GM12864 (cell line): ENCODE measurements around the gene MND1.
"Not testable (repeated sequence)": the region's sequence is repeated elsewhere in the genome, so short reads cannot be mapped to it uniquely, and the experiment has no call there.

Source experiments
- DNase-seq: peaks from one replicate; pipeline ENCODE4 v3.0.0-alpha.2; 2011; ENCODE audit warnings: low read depth
- H3K4me3 ChIP-seq: 2 replicates; pipeline ENCODE4 v1.5.1; 2011; ENCODE audit warnings: mild to moderate bottlenecking, low read depth, low read length, control low read depth
- TF ChIP-seq, protein P1 (sequence below): IDR thresholded peaks from 2 replicates; pipeline ENCODE4 v1.5.1; 2011; ENCODE audit warnings: low read depth, mild to moderate bottlenecking, moderate library complexity, low read length, control low read depth, inconsistent platforms; ENCODE audit errors: missing control alignments

Gene MND1

DNA sequence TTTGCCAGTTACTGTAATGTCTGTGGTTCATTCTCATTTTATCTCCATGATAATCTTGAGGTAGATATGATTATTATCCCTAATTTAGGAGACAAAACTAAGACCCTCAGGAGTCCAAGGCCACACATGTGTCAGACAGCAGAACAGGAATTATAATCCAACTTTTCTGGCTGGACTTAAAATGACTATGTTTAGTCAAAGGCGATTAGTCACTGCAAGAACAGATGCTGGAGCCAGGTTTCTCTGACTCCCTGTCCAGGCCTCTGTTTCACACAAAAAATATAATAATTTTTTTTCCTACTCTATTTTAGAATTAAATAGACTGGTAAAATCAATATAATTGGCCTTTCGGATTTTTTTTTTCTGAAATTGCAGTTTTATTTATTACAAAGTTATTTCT lies 64.9 kb downstream of the MND1 start:
- no peak for DNase-seq
- TF ChIP-seq, protein P1, sequence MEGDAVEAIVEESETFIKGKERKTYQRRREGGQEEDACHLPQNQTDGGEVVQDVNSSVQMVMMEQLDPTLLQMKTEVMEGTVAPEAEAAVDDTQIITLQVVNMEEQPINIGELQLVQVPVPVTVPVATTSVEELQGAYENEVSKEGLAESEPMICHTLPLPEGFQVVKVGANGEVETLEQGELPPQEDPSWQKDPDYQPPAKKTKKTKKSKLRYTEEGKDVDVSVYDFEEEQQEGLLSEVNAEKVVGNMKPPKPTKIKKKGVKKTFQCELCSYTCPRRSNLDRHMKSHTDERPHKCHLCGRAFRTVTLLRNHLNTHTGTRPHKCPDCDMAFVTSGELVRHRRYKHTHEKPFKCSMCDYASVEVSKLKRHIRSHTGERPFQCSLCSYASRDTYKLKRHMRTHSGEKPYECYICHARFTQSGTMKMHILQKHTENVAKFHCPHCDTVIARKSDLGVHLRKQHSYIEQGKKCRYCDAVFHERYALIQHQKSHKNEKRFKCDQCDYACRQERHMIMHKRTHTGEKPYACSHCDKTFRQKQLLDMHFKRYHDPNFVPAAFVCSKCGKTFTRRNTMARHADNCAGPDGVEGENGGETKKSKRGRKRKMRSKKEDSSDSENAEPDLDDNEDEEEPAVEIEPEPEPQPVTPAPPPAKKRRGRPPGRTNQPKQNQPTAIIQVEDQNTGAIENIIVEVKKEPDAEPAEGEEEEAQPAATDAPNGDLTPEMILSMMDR = no peak
- H3K4me3 ChIP-seq = no peak overlapping the region

DNA sequence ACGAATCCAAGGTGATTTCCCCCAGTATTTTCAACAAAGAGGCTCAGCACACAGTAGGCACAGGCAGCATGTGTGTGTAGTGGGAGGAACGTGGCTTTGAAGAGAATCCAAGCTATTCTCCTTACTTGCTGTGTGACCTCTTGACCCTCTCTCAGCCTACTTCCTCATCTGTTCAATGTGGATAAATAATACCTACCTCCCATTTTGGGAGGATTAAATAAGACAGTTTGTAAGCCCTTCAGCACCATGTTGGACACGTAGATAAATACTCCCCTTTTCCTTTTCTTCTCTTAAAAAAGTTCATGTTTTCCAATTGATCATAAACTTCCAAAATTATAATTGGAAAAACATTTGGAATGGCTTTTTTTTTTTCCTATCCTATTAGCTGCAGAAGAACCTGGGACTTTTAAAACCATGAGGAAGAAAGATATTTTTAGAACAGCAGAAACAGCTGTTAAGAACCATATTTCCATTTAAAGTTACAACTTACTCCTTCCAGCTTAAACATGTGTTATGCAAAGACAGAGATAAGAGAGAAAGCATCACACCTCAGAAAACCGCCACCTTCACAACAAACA lies 65.5 kb downstream of the MND1 start:
- DNase-seq = no peak
- TF ChIP-seq, protein P1 = no peak
- H3K4me3 ChIP-seq = no peak overlapping the region

DNA sequence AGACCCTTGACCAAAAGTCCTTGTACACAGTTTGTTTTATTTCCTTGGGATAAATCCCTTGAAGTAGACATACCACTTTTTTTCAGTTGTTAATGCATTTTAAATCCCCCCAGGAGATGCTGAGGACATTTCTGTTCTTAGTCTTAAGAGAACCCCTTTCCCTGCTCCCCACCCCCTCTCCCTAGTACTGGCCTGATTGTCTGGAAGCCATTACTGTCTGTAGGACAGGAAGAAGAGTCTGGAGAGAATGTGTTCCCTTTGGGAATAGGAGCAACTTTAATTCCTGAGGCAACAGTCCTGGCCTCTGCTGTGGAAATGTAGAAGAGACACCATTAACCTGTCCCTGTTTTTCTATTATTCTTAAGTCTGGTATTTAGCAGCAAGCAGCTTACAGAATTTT lies 69.4 kb downstream of the MND1 start:
- TF ChIP-seq, protein P1 = no peak
- DNase-seq = no peak
- no peak overlapping the region for H3K4me3 ChIP-seq

DNA sequence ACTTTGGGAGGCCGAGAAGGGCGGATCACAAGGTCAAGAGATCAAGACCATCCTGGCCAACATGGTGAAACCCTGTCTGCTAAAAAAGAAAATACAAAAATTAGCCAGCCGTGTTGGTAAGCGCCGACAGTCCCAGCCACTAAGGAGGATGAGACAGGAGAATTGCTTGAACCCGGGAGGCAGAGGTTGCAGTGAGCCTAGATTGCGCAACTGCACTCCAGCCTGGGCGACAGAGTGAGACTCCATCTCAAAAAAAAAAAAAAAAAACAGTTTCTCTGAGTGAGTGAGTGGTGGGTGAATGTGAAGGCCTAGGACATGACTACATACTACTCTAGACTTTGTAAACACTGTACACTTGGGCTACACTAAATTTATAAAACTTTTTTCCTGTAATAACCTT lies 72.0 kb downstream of the MND1 start:
- not testable (repeated sequence) for DNase-seq, H3K4me3 ChIP-seq

DNA sequence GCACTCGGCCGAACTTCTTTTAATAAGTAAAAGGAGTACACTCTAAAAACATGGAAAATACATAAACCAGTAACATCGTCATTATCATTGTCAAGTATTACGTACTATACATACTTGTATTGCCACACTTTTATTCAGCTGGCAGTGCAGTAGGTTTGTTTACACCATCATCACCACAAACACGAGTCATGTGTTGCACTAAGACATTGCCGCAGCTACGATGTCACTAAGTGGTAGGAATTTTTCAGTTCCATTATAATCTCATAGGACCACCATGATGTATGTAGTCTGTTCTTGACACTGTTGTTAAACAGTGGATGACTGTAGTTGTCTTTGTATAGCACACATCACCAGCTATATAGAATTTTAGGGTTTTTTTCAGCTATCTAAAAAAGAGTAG lies 73.6 kb downstream of the MND1 start:
- H3K4me3 ChIP-seq = no peak overlapping the region
- DNase-seq = no peak
- TF ChIP-seq, protein P1 = no peak

DNA sequence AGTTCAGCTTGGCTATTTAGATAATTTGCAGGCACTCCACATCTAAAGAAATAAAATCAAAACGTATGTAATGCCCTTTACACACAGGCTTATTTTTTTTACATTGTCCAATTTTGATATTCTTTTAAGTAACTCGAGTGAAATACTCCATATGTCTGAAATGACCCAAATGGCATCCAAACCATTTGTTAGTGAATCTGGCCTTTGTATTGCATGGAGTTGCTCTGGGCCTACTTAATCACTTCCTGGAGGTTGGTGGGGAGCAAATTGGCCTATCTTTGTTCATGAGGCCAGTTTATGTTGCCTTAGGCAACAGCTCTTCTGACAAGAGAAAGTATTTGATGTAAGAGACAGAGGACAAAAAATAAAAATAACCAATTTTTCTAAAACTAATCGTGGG lies 74.1 kb downstream of the MND1 start:
- TF ChIP-seq, protein P1 = no peak
- H3K4me3 ChIP-seq = no peak overlapping the region

DNA sequence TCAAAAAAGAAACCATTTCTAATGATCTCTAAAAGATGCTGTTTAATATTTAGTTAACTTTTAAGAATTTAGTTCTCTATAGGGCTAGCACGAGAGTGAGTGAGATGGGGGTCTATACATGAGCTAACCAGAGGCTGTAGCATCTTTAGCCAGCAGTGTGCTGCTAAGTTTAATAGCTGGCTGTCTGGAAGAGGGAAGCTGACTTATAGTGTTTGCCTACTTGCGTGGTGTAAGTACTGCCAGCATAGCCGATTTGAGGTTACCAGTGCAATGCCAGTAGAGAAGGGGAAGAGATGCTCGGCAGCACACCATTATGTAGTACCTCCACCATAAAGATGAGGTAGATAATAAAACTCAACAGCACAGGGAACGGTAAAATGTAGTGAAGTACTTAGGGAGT lies 74.5 kb downstream of the MND1 start:
- TF ChIP-seq, protein P1 = no peak
- no peak for DNase-seq
- no peak overlapping the region for H3K4me3 ChIP-seq

More for the DNA sequence above, 74.1 kb downstream of the MND1 start:
- no peak for DNase-seq
